Stimulated activated CD8-positive, alpha-beta memory T cell treated with anti-CD3 and anti-CD28 coated beads, Interleukin-15, amount 100 ng/mL, for 24 hours (primary cell): ENCODE results near the gene TCOF1.
"Not testable (repeated sequence)": the region's sequence is repeated elsewhere in the genome, so short reads cannot be mapped to it uniquely, and the experiment has no call there.

Experiments used
- DNase-seq: peaks from one replicate; pipeline ENCODE4 v3.0.0-alpha.2; 2020; ENCODE audit warnings: low read depth

Gene TCOF1

GRCh38 chr5:150404941-150405816 is 47.7 kb downstream of the TCOF1 start:
- DNase-seq: no peak

GRCh38 chr5:150406103-150406722 is 48.7 kb downstream of the TCOF1 start:
- no peak for DNase-seq

- DNase-seq: no peak
Measured at GRCh38 chr5:150406723-150407095, 49.2 kb downstream of the TCOF1 start.

GRCh38 chr5:150407096-150407720 is 49.7 kb downstream of the TCOF1 start:
- no peak for DNase-seq

GRCh38 chr5:150408231-150408943 is 50.9 kb downstream of the TCOF1 start:
- DNase-seq: no peak

- DNase-seq: no peak
Measured at GRCh38 chr5:150409638-150410523, 52.4 kb downstream of the TCOF1 start.

- no peak for DNase-seq
Measured at GRCh38 chr5:150410524-150411244, 53.2 kb downstream of the TCOF1 start.

GRCh38 chr5:150411245-150411979 is 53.9 kb downstream of the TCOF1 start:
- DNase-seq: no peak

GRCh38 chr5:150412319-150413175 is 55.0 kb downstream of the TCOF1 start, which contains the start of gene CD74:
CD74 (minus strand) TSS chr5:150412910; CDS start chr5:150412749, 161 bp downstream.
- peak; percentile 50 for DNase-seq

- no peak for DNase-seq
Measured at GRCh38 chr5:150413176-150413901, 55.8 kb downstream of the TCOF1 start.

- DNase-seq: not testable (repeated sequence)
Measured at GRCh38 chr5:150413902-150414790, 56.6 kb downstream of the TCOF1 start.

GRCh38 chr5:150419630-150420270 is 62.3 kb downstream of the TCOF1 start:
- DNase-seq: no peak

- DNase-seq: no peak
Measured at GRCh38 chr5:150422075-150422474, 64.6 kb downstream of the TCOF1 start.

GRCh38 chr5:150422758-150423157 is 65.3 kb downstream of the TCOF1 start:
- DNase-seq: no peak

GRCh38 chr5:150426165-150426564 is 68.7 kb downstream of the TCOF1 start:
- DNase-seq: not testable (repeated sequence)

GRCh38 chr5:150428106-150428876 is 70.8 kb downstream of the TCOF1 start:
- no peak for DNase-seq
